SK-N-SH (cell line): ENCODE measurements around the gene HSF4. TPM values are rescaled to one million over a fixed set of nuclear protein-coding genes. Genes with fewer than 3 reads are reported as not detected.

Experiments used
- CTCF ChIA-PET: fragments of 300-600, 350-600 bp; formaldehyde crosslinking; extraction: SDS; loops from one replicate; lab custom pipeline; 2021; lab: Yijun Ruan, JAX
- POLR2A ChIA-PET: fragments of 350-600 bp; sonication (Branson Sonifier 250); formaldehyde crosslinking; extraction: SDS; loops from one replicate; lab custom pipeline; 2020; ENCODE audit warnings: antibody characterized with exemption, inconsistent platforms; lab: Yijun Ruan, JAX
- DNase-seq: peaks from one replicate; pipeline ENCODE4 v3.0.0; 2012
- H2AFZ ChIP-seq: fragments of 200-600 bp; sonication (generic); 2 replicates; pipeline ENCODE4 v1.8.1; 2016; ENCODE audit warnings: antibody characterized with exemption, mild to moderate bottlenecking, low read depth
- H3F3A ChIP-seq: fragments of 200-600 bp; sonication (generic); replicated peaks from 2 replicates; pipeline ENCODE3; 2016; ENCODE audit warnings: antibody characterized with exemption, mild to moderate bottlenecking; ENCODE audit not compliant: insufficient read depth
- H3K27ac ChIP-seq, 2 experiments: fragments of 200-500 bp in 1 of 2; fragments of 200-600 bp in 1 of 2; sonication (Bioruptor generic) in 1 of 2; sonication (generic), shearing (Covaris generic) in 1 of 2; 2 replicates each; pipeline versions ENCODE4 v1.5.1 to v1.6.1; 2014 to 2016; ENCODE audit warnings: low read depth in 2 of 2, inconsistent platforms in 1 of 2, low read length in 1 of 2, mild to moderate bottlenecking in 1 of 2, mixed read lengths in 1 of 2
- H3K27me3 ChIP-seq: fragments of 200-600 bp; sonication (generic), shearing (Covaris generic); 2 replicates; pipeline ENCODE4 v1.6.1; 2016; ENCODE audit warnings: mixed run types; ENCODE audit not compliant: insufficient read depth
- H3K36me3 ChIP-seq, 2 experiments: fragments of 200-500 bp in 1 of 2; fragments of 200-600 bp in 1 of 2; sonication (Bioruptor generic) in 1 of 2; sonication (generic) in 1 of 2; replicated peaks in 1 of 2; 2 replicates each; pipeline versions ENCODE3 to v1.5.1; 2014 to 2016; ENCODE audit warnings: low read length in 1 of 2, mild to moderate bottlenecking in 1 of 2; ENCODE audit not compliant: insufficient read depth in 2 of 2, control insufficient read depth in 1 of 2
- H3K4me1 ChIP-seq, 2 experiments: fragments of 200-500 bp in 1 of 2; fragments of 200-600 bp in 1 of 2; sonication (Bioruptor generic) in 1 of 2; sonication (generic), shearing (Covaris generic) in 1 of 2; 2 replicates each; pipeline versions ENCODE4 v1.5.1 to v1.6.1; 2014 to 2016; ENCODE audit warnings: low read depth in 1 of 2, low read length in 1 of 2, mixed run types in 1 of 2; ENCODE audit not compliant: insufficient read depth in 2 of 2, control insufficient read depth in 1 of 2
- H3K4me2 ChIP-seq: fragments of 200-600 bp; sonication (generic), shearing (Covaris generic); 2 replicates; pipeline ENCODE4 v1.6.1; 2017; ENCODE audit warnings: mixed run types
- H3K4me3 ChIP-seq, 2 experiments: fragments of 200-500 bp in 1 of 2; fragments of 200-600 bp in 1 of 2; sonication (Bioruptor generic) in 1 of 2; sonication (generic), shearing (Covaris generic) in 1 of 2; 2 replicates each; pipeline versions ENCODE4 v1.5.1 to v1.8.1; 2014 to 2016; ENCODE audit warnings: low read depth in 2 of 2, inconsistent platforms in 1 of 2, low read length in 1 of 2, mild to moderate bottlenecking in 1 of 2, mixed read lengths in 1 of 2, moderate library complexity in 1 of 2
- H3K79me2 ChIP-seq: fragments of 200-600 bp; sonication (generic); 2 replicates; pipeline ENCODE4 v1.8.1; 2017; ENCODE audit warnings: mild to moderate bottlenecking; ENCODE audit not compliant: insufficient read depth
- H3K9ac ChIP-seq: fragments of 200-600 bp; sonication (generic); 2 replicates; pipeline ENCODE4 v1.6.1; 2017; ENCODE audit warnings: mixed run types
- H3K9me2 ChIP-seq: fragments of 200-600 bp; sonication (generic); 2 replicates; pipeline ENCODE4 v1.6.1; 2017; ENCODE audit warnings: mixed run types
- H3K9me3 ChIP-seq: fragments of 200-600 bp; sonication (generic); 2 replicates; pipeline ENCODE4 v1.6.1; 2017; ENCODE audit warnings: mixed run types, mild to moderate bottlenecking, moderate library complexity
- H4K20me1 ChIP-seq: fragments of 200-600 bp; sonication (generic); 2 replicates; pipeline ENCODE4 v1.6.1; 2017; ENCODE audit warnings: mild to moderate bottlenecking, mixed run types; ENCODE audit not compliant: insufficient read depth
- EP300 ChIP-seq, 2 experiments: IDR thresholded peaks; 2 replicates each; pipeline versions ENCODE4 v1.4.0 to v1.6.1; 2012; ENCODE audit warnings: borderline replicate concordance in 1 of 2, low read depth in 1 of 2, low read length in 1 of 2
- EZH2phosphoT487 ChIP-seq: fragments of 200-600 bp; sonication (generic); IDR thresholded peaks from 2 replicates; pipeline ENCODE4 v1.6.1; 2017; ENCODE audit warnings: low read depth, mixed run types, mild to moderate bottlenecking, antibody characterized with exemption, moderate library complexity, borderline replicate concordance
- FOSL2 ChIP-seq: IDR thresholded peaks from 2 replicates; pipeline ENCODE4 v1.4.0; 2012; ENCODE audit warnings: low read depth, mild to moderate bottlenecking, moderate library complexity, borderline replicate concordance
- FOXM1 ChIP-seq: IDR thresholded peaks from 2 replicates; pipeline ENCODE4 v1.4.0; 2012; ENCODE audit warnings: low read depth, mild to moderate bottlenecking
- GATA2 ChIP-seq: sonication (generic); formaldehyde crosslinking; IDR thresholded peaks from 2 replicates; pipeline ENCODE4 v1.5.0; 2020; ENCODE audit warnings: mild to moderate bottlenecking, missing genetic modification reagents
- MAX ChIP-seq: IDR thresholded peaks from 2 replicates; pipeline ENCODE4 v1.4.0; 2012; ENCODE audit warnings: low read depth
- MXI1 ChIP-seq: IDR thresholded peaks from 2 replicates; pipeline ENCODE4 v1.6.1; 2012; ENCODE audit warnings: mild to moderate bottlenecking, low read depth, low read length, improper control_type of control experiment
- NFIC ChIP-seq: IDR thresholded peaks from 2 replicates; pipeline ENCODE4 v1.4.0; 2012; ENCODE audit warnings: borderline replicate concordance
- PBX3 ChIP-seq: IDR thresholded peaks from 2 replicates; pipeline ENCODE4; 2012
- POLR2AphosphoS5 ChIP-seq: IDR thresholded peaks from 2 replicates; pipeline ENCODE4 v1.6.1; 2012; ENCODE audit warnings: low read depth, low read length
- RAD21 ChIP-seq: IDR thresholded peaks from 2 replicates; pipeline ENCODE4 v1.6.1; 2012; ENCODE audit warnings: mild to moderate bottlenecking, low read length
- RCOR1 ChIP-seq: fragments of 150-350 bp; IDR thresholded peaks from 2 replicates; pipeline ENCODE4 v1.6.1; 2017; ENCODE audit warnings: antibody characterized with exemption, low read length
- SMC3 ChIP-seq: IDR thresholded peaks from 2 replicates; pipeline ENCODE4 v1.6.1; 2012; ENCODE audit warnings: low read depth, low read length, improper control_type of control experiment
- TEAD4 ChIP-seq: IDR thresholded peaks from 2 replicates; pipeline ENCODE4 v1.4.0; 2012; ENCODE audit warnings: mild to moderate bottlenecking, borderline replicate concordance; ENCODE audit not compliant: insufficient read depth
- USF2 ChIP-seq: fragments of 150-350 bp; IDR thresholded peaks from 2 replicates; pipeline ENCODE4 v1.6.1; 2017; ENCODE audit warnings: antibody characterized with exemption, low read length, low read depth, borderline replicate concordance
- YY1 ChIP-seq: IDR thresholded peaks from 2 replicates; pipeline ENCODE4 v1.4.0; 2012; ENCODE audit warnings: low read depth, mild to moderate bottlenecking
- ZBTB33 ChIP-seq: IDR thresholded peaks from 2 replicates; pipeline ENCODE4 v1.4.0; 2012; ENCODE audit warnings: low read depth, borderline replicate concordance
- WGBS: methylation state at CpG from one replicate; pipeline ENCODE4 v1.1.6; 2017; ENCODE audit warnings: low lambda C conversion rate; 5-methylcytosine and 5-hydroxymethylcytosine counted together
- polyA plus RNA-seq, 3 experiments: library from polyadenylated mRNA; depleted of rRNA; stranded (reverse); fragments of >200 nt; gene quantifications; 2 replicates each; pipeline ENCODE4 v1.2.3, GENCODE V29; 2012

Gene HSF4
- polyA plus RNA-seq, 1 of the 3 experiments (the other 2 are of a cell fraction), result 33.4 TPM

GRCh38 chr16:67137605-67138004, 26.9 kb upstream of the HSF4 start:
- 0 out of 2 replicates have a peak, but pooled peaks cover 2% of the 10 kb centered on the region for H3K79me2 ChIP-seq
- no peaks in the 10 kb centered on the region for H3K9me3 ChIP-seq
- H3K4me1 ChIP-seq, result no peaks in the 10 kb centered on the region
- POLR2A ChIA-PET, result no interaction called here
- no peak for DNase-seq
- WGBS, result 59% methylated on average over 2 of the region's 3 CpGs
- TF ChIP-seq POLR2AphosphoS5, result no peak
- no peak for TF ChIP-seq TEAD4
- TF ChIP-seq EP300 (IDR thresholded peaks at IDR 0.05; ENCODE audit: borderline replicate concordance in 1 of 2, low read depth in 1 of 2, low read length in 1 of 2), result no peak
- 0 out of 2 replicates have a peak, but pooled peaks have one; percentile 25 for TF ChIP-seq PBX3
- no peak for TF ChIP-seq MXI1
- no peak overlapping the region for H3K9ac ChIP-seq
- CTCF ChIA-PET, result interaction anchor here (0.9 to 7.9 kb wide), 3 partner anchors 8 to 113 kb away, joined by 3 to 50 read pairs (median 6); no protein-coding TSS in a partner anchor
- no peaks in the 10 kb centered on the region for H3K27me3 ChIP-seq
- no peak overlapping the region for H3K4me3 ChIP-seq
- no peaks in the 10 kb centered on the region for H4K20me1 ChIP-seq
- peaks cover 52 to 60% of the 10 kb centered on the region in 2 experiments for H3K36me3 ChIP-seq
- no peaks in the 10 kb centered on the region for H3F3A ChIP-seq
- H3K9me2 ChIP-seq, result no peaks in the 10 kb centered on the region
- no peak overlapping the region for H3K4me2 ChIP-seq
- no peak overlapping the region for H2AFZ ChIP-seq
- H3K27ac ChIP-seq, result no peak overlapping the region

GRCh38 chr16:67141391-67141790, 23.2 kb upstream of the HSF4 start:
- Histone ChIP-seq H3K9ac (no peak overlapping the region), H3K4me2 (no peak overlapping the region), H3K9me3 (no peaks in the 10 kb centered on the region), H4K20me1 (no peaks in the 10 kb centered on the region), H3K27me3 (no peaks in the 10 kb centered on the region), H3K27ac (no peak overlapping the region), H3K4me1 (no peaks in the 10 kb centered on the region), H3K36me3 (peaks cover 43 to 66% of the 10 kb centered on the region in 2 experiments), H2AFZ (no peak overlapping the region), H3K4me3 (no peak overlapping the region), H3F3A (no peaks in the 10 kb centered on the region), H3K9me2 (no peaks in the 10 kb centered on the region), H3K79me2 (0 out of 2 replicates have a peak, but pooled peaks cover 2% of the 10 kb centered on the region)
- ChIA-PET POLR2A (interaction anchor here (1.3 kb wide), 1 partner anchor 10 kb away, joined by 4 read pairs; the partner anchor contains the start of gene B3GNT9), CTCF (interaction anchor here (1.1 to 7.9 kb wide), 4 partner anchors 14 to 194 kb away, joined by 3 to 50 read pairs (median 6); partner anchors contain the start of genes FBXL8 and TRADD)
- TF ChIP-seq FOSL2, result no peak
- 96% methylated on average over 8 of the region's 13 CpGs for WGBS
- no peak for DNase-seq

- Histone ChIP-seq H3K9ac (no peak overlapping the region), H3K79me2 (0 out of 2 replicates have a peak, but pooled peaks cover 2% of the 10 kb centered on the region), H3K9me3 (no peaks in the 10 kb centered on the region), H3K27ac (no peak overlapping the region), H2AFZ (no peak overlapping the region), H3K4me1 (no peaks in the 10 kb centered on the region), H3F3A (no peaks in the 10 kb centered on the region), H3K9me2 (no peaks in the 10 kb centered on the region), H4K20me1 (no peaks in the 10 kb centered on the region), H3K27me3 (no peaks in the 10 kb centered on the region), H3K36me3 (peaks cover 44 to 74% of the 10 kb centered on the region in 2 experiments), H3K4me2 (no peak overlapping the region), H3K4me3 (no peak overlapping the region)
- WGBS, result 100% methylated on average over 2 of the region's 9 CpGs
- no peak for DNase-seq
- ChIA-PET CTCF (interaction anchor here (1.4 to 7.9 kb wide), 2 partner anchors 13 to 195 kb away, joined by 4 to 50 read pairs; no protein-coding TSS in a partner anchor), POLR2A (no interaction called here)
- TF ChIP-seq YY1, result no peak
- no peak for TF ChIP-seq EP300 (IDR thresholded peaks at IDR 0.05; ENCODE audit: borderline replicate concordance in 1 of 2, low read depth in 1 of 2, low read length in 1 of 2)
- TF ChIP-seq GATA2, result no peak
- TF ChIP-seq RAD21, result no peak
- TF ChIP-seq POLR2AphosphoS5, result no peak
- no peak for TF ChIP-seq USF2
- TF ChIP-seq ZBTB33, result no peak
- TF ChIP-seq MAX, result no peak
- no peak for TF ChIP-seq SMC3
- no peak for TF ChIP-seq RCOR1
- no peak for TF ChIP-seq NFIC
- TF ChIP-seq FOXM1, result no peak
- TF ChIP-seq EZH2phosphoT487, result no peak
Measured at GRCh38 chr16:67142342-67142741, 22.2 kb upstream of the HSF4 start.
